ENCODE measurements around the gene DAPP1. TPM values are rescaled to one million over a fixed set of nuclear protein-coding genes. Genes with fewer than 3 reads are reported as not detected.

DAPP1 gene
- total RNA-seq, 1 donor from 2014 or later: 0.74 TPM

DNA sequence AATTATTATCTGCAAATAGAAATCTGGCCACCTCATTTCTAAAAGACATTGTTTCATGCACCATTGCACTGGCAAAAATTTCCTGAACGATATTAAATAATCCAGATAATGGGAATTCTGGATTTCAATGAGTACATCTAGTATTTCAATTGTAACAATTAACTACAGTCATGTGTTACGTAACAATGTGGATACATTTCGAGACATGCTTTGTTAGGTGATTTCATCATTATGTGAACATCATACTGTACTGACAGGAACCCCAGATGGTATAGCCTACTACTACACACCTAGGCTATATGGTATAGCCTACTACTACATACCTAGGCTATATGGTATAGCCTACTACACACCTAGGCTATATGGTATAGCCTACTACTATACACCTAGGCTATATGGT, 62.8 kb downstream of the DAPP1 start:
- TF ChIP-seq, protein P1, sequence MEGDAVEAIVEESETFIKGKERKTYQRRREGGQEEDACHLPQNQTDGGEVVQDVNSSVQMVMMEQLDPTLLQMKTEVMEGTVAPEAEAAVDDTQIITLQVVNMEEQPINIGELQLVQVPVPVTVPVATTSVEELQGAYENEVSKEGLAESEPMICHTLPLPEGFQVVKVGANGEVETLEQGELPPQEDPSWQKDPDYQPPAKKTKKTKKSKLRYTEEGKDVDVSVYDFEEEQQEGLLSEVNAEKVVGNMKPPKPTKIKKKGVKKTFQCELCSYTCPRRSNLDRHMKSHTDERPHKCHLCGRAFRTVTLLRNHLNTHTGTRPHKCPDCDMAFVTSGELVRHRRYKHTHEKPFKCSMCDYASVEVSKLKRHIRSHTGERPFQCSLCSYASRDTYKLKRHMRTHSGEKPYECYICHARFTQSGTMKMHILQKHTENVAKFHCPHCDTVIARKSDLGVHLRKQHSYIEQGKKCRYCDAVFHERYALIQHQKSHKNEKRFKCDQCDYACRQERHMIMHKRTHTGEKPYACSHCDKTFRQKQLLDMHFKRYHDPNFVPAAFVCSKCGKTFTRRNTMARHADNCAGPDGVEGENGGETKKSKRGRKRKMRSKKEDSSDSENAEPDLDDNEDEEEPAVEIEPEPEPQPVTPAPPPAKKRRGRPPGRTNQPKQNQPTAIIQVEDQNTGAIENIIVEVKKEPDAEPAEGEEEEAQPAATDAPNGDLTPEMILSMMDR (IDR thresholded peaks at IDR 0.05; ENCODE audit: borderline replicate concordance): no peak
- peaks cover 66% of the 10 kb centered on the region for H3K36me3 ChIP-seq
- no peak overlapping the region for H3K27ac ChIP-seq (replicated peaks)

DNA sequence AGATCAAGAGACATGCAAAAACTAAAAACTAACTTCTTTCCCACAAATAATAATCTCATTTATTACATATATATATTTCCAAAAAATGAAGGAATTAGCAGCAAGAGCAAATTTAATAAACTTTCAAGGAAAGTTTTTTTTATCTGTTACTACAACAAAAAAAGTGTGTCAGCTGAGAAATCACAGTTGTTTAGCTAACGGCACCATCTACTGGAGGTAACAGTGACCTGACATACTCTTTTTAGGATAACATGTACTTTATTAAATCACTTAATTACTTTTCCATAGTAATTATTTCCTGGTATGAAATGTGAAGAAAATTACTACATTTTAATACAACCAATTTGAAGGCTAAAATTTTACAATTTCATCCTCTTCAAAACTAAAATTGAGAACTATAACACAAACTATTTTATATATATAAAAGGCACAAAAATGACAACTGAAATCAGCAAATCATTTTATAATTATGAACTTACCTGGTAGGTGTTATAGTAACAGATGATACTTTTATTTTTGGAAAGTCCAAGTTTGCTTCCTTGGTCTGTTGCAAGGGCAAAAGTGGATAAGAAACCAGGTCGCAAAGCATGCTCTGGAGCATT, 68.5 kb downstream of the DAPP1 start:
- H3K36me3 ChIP-seq: peaks cover 65% of the 10 kb centered on the region
- no peaks in the 10 kb centered on the region for H3K9me3 ChIP-seq (replicated peaks)
- H3K4me1 ChIP-seq: peaks cover 31% of the 10 kb centered on the region
- no peak overlapping the region for H3K27ac ChIP-seq (replicated peaks)
- DNase-seq: no peak
- H3K4me3 ChIP-seq: no peak overlapping the region
- intact Hi-C loops (cut with micrococcal nuclease): no loop called here
- H3K27me3 ChIP-seq (ENCODE audit: low read depth): no peaks in the 10 kb centered on the region
- TF ChIP-seq, protein P1 (IDR thresholded peaks at IDR 0.05; ENCODE audit: borderline replicate concordance): peak; percentile 61

More for the DNA sequence above, 62.8 kb downstream of the DAPP1 start:
- H3K4me1 ChIP-seq: peaks cover 3% of the 10 kb centered on the region
- H3K4me3 ChIP-seq: no peak overlapping the region
- intact Hi-C loops (cut with micrococcal nuclease): loop anchor here (10.0 kb wide), 1 partner anchor 325 kb away; no protein-coding TSS in a partner anchor
- H3K27me3 ChIP-seq (ENCODE audit: low read depth): no peaks in the 10 kb centered on the region
- no peaks in the 10 kb centered on the region for H3K9me3 ChIP-seq (replicated peaks)
- DNase-seq: no peak

DNA sequence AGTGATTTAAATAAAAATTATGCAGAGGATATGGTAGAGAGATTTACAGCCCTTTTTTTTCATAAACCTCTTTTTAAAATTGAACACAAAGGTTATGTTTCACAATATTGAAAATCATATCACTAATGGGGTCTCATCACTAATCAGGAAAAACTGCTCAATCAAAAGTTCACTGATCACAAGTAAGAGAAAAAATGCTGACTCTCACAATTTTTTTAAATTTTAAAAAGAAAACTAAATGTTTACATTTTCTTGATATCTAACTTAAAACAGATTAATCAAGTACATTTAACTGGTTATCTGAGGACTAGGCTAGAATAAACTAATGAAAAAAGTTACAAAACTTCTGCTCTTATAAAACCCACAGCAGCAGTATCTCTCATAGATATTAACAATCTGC, 69.1 kb downstream of the DAPP1 start:
- intact Hi-C loops (cut with micrococcal nuclease): no loop called here
- Histone ChIP-seq H3K27me3 (ENCODE audit: low read depth) (no peaks in the 10 kb centered on the region), H3K36me3 (peaks cover 59% of the 10 kb centered on the region), H3K4me1 (peaks cover 34% of the 10 kb centered on the region), H3K27ac (replicated peaks) (no peak overlapping the region), H3K9me3 (replicated peaks) (no peaks in the 10 kb centered on the region), H3K4me3 (no peak overlapping the region)
- no peak for DNase-seq
- TF ChIP-seq, protein P1 (IDR thresholded peaks at IDR 0.05; ENCODE audit: borderline replicate concordance): no peak

DNA sequence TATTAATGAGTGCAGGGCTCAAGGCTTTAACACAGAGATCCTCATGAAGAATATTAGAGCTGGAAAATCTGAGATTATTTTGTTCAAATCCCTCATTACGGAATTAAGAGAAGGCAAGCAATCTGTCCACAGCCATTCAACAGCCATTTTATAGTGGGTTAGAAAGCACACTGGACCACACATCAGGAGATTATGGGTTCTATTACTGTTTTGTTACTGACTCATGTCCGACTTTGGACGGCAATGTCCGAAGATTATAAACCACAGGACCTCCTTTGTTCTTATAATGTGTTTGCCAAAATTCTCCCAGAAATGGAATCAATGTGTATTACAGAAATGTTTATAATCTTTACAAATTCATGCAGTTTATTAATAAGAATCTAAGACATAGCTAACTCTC, 69.5 kb downstream of the DAPP1 start:
- Histone ChIP-seq H3K9me3 (replicated peaks) (no peaks in the 10 kb centered on the region), H3K36me3 (peaks cover 55% of the 10 kb centered on the region), H3K4me1 (peaks cover 38% of the 10 kb centered on the region), H3K27me3 (ENCODE audit: low read depth) (no peaks in the 10 kb centered on the region), H3K4me3 (no peak overlapping the region), H3K27ac (replicated peaks) (no peak overlapping the region)
- intact Hi-C loops (cut with micrococcal nuclease): no loop called here
- TF ChIP-seq, protein P1 (IDR thresholded peaks at IDR 0.05; ENCODE audit: borderline replicate concordance): no peak
- no peak for DNase-seq

DNA sequence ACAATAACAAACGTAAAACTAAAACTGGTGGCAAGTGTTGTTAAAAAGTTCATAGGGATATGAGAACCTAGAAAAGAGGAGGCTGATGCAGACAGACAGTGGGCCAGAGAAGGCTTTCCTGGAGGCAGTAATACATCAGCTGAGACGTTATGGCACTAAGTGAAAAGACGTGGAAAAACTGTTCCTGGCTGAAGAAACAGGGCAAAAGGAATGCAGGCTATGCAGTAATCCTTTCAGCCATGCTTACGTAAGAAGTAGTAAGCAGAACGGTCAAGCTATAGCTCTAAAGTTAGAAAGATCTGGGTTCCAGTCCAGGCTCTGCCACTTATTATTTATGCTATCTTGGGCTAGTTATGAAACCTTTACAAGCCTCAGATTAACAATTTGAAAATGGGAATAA, 71.2 kb downstream of the DAPP1 start:
- Histone ChIP-seq H3K27me3 (ENCODE audit: low read depth) (no peaks in the 10 kb centered on the region), H3K36me3 (peaks cover 40% of the 10 kb centered on the region), H3K4me1 (peaks cover 55% of the 10 kb centered on the region), H3K9me3 (replicated peaks) (no peaks in the 10 kb centered on the region), H3K27ac (replicated peaks) (no peak overlapping the region), H3K4me3 (no peak overlapping the region)
- intact Hi-C loops (cut with micrococcal nuclease): no loop called here
- TF ChIP-seq, protein P1 (IDR thresholded peaks at IDR 0.05; ENCODE audit: borderline replicate concordance): no peak
- no peak for DNase-seq

Data from left ventricle myocardium inferior (tissue), 1 donor.